Transverse colon (tissue), 3 donors: ENCODE measurements around the gene GCAT.

Experiments used
- EP300 ChIP-seq: sonication (generic); formaldehyde crosslinking; IDR thresholded peaks from one replicate; pipeline ENCODE4 v1.6.1; 2017; ENCODE audit warnings: antibody characterized with exemption, low read depth
- POLR2A ChIP-seq: fragments of 450-650 bp; IDR thresholded peaks from one replicate; pipeline ENCODE4 v1.6.1; 2016; ENCODE audit warnings: antibody characterized with exemption, mild to moderate bottlenecking, moderate library complexity
- TF ChIP-seq, protein P1 (sequence below), 5 experiments: fragments of 200-600 bp in 3 of 5; fragments of 450-650 bp in 2 of 5; sonication (generic) in 3 of 5; IDR thresholded peaks; 1 replicate in 2 of 5; 2 replicates in 3 of 5; pipeline ENCODE4 v1.5.1; 2016 to 2017; ENCODE audit warnings: antibody characterized with exemption in 5 of 5, inconsistent platforms in 3 of 5, mild to moderate bottlenecking in 2 of 5, moderate library complexity in 1 of 5

DNA sequence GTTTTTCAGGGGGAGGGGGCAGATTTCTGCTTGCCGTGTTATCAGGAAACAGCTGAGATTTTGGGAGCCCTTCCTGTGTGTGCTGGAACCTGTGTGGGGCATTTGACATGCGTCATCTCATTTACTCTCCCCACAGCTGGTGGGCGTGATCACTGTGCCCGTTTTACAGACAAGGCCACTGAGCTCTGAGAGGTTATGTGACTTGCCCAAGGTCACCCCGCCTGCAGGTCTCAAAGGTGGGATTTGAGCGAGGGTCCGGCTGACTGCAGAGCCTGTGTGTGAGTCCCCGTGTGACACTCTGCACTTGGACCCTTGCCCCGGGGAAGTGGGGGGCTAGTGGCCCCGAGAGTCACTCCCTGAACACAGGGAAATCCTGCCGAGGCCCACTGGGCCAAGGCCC lies 48.5 kb upstream of the GCAT start:
- TF ChIP-seq POLR2A (no peak), EP300 (no peak)
- TF ChIP-seq, protein P1, sequence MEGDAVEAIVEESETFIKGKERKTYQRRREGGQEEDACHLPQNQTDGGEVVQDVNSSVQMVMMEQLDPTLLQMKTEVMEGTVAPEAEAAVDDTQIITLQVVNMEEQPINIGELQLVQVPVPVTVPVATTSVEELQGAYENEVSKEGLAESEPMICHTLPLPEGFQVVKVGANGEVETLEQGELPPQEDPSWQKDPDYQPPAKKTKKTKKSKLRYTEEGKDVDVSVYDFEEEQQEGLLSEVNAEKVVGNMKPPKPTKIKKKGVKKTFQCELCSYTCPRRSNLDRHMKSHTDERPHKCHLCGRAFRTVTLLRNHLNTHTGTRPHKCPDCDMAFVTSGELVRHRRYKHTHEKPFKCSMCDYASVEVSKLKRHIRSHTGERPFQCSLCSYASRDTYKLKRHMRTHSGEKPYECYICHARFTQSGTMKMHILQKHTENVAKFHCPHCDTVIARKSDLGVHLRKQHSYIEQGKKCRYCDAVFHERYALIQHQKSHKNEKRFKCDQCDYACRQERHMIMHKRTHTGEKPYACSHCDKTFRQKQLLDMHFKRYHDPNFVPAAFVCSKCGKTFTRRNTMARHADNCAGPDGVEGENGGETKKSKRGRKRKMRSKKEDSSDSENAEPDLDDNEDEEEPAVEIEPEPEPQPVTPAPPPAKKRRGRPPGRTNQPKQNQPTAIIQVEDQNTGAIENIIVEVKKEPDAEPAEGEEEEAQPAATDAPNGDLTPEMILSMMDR (IDR thresholded peaks at IDR 0.05): no peak
